Measurements from ENCODE around the gene OR52E5. TPM values are rescaled to one million over a fixed set of nuclear protein-coding genes. Genes with fewer than 3 reads are reported as not detected.

OR52E5 gene
- total and polyA plus RNA-seq, 2 of the 13 experiments (the other 11 are each of a cell fraction or from before 2014, with no cell fraction given): not detected

- intact Hi-C loops (cut with micrococcal nuclease; ENCODE audit: unreplicated experiment): no loop called here
- H3K4me2 ChIP-seq (ENCODE audit: low read depth, low read length): no peak overlapping the region
- no peak for TF ChIP-seq KDM4B (CRISPR knock-in tag; IDR thresholded peaks at IDR 0.05)
- TF ChIP-seq ZNF574 (CRISPR knock-in tag; IDR thresholded peaks at IDR 0.05): no peak
- no peak for TF ChIP-seq ZNF441 (CRISPR knock-in tag; IDR thresholded peaks at IDR 0.05; ENCODE audit: borderline replicate concordance)
- TF ChIP-seq NCOA5 (CRISPR knock-in tag; IDR thresholded peaks at IDR 0.05): no peak
- no peak for TF ChIP-seq ZMYM2 (CRISPR knock-in tag; IDR thresholded peaks at IDR 0.05)
- no peak for TF ChIP-seq ZNF329 (CRISPR knock-in tag; IDR thresholded peaks at IDR 0.05; ENCODE audit: low read depth)
- TF ChIP-seq, protein P1, sequence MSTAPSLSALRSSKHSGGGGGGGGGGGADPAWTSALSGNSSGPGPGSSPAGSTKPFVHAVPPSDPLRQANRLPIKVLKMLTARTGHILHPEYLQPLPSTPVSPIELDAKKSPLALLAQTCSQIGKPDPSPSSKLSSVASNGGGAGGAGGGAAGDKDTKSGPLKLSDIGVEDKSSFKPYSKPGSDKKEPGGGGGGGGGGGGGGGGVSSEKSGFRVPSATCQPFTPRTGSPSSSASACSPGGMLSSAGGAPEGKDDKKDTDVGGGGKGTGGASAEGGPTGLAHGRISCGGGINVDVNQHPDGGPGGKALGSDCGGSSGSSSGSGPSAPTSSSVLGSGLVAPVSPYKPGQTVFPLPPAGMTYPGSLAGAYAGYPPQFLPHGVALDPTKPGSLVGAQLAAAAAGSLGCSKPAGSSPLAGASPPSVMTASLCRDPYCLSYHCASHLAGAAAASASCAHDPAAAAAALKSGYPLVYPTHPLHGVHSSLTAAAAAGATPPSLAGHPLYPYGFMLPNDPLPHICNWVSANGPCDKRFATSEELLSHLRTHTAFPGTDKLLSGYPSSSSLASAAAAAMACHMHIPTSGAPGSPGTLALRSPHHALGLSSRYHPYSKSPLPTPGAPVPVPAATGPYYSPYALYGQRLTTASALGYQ (CRISPR knock-in tag; IDR thresholded peaks at IDR 0.05): no peak
- no peak for TF ChIP-seq ZNF556 (CRISPR knock-in tag; IDR thresholded peaks at IDR 0.05; ENCODE audit: borderline replicate concordance)
- no peak for TF ChIP-seq ZNF350 (CRISPR knock-in tag; IDR thresholded peaks at IDR 0.05; ENCODE audit: borderline replicate concordance, low read depth)
- no peak for TF ChIP-seq ZNF30 (CRISPR knock-in tag; IDR thresholded peaks at IDR 0.05)
- TF ChIP-seq, protein P2, sequence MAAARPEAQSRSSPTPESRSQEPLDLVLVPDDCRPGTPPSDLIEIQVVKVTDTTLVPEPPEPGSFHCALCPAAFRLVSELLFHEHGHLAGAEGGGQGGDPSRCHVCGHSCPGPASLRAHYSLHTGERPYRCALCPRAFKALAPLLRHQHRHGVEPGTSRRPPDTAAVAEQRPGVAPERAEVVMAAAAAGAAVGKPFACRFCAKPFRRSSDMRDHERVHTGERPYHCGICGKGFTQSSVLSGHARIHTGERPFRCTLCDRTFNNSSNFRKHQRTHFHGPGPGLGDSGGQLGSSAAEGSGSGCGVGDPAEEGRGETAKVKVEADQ (CRISPR knock-in tag; IDR thresholded peaks at IDR 0.05; ENCODE audit: borderline replicate concordance): no peak
- TF ChIP-seq, protein P3, sequence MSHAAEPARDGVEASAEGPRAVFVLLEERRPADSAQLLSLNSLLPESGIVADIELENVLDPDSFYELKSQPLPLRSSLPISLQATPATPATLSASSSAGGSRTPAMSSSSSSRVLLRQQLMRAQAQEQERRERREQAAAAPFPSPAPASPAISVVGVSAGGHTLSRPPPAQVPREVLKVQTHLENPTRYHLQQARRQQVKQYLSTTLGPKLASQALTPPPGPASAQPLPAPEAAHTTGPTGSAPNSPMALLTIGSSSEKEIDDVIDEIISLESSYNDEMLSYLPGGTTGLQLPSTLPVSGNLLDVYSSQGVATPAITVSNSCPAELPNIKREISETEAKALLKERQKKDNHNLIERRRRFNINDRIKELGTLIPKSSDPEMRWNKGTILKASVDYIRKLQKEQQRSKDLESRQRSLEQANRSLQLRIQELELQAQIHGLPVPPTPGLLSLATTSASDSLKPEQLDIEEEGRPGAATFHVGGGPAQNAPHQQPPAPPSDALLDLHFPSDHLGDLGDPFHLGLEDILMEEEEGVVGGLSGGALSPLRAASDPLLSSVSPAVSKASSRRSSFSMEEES (CRISPR knock-in tag; IDR thresholded peaks at IDR 0.05): no peak
- no peak for TF ChIP-seq ZNF709 (CRISPR knock-in tag; IDR thresholded peaks at IDR 0.05)
- no peak for TF ChIP-seq YY1 (IDR thresholded peaks at IDR 0.05; ENCODE audit: insufficient read depth, insufficient replicate concordance, low read depth, low read length)
- H3K79me2 ChIP-seq (ENCODE audit: insufficient read depth, low read length): no peaks in the 10 kb centered on the region
- H2AFZ ChIP-seq (ENCODE audit: low read length): no peak overlapping the region
- CTCF ChIA-PET (ENCODE audit: low intra/inter-chr PET ratio, low total read pairs): no interaction called here
- H3K27ac ChIP-seq (ENCODE audit: extremely low read length, insufficient read depth, low read length): no peak overlapping the region
- H3K4me3 ChIP-seq (replicated peaks in 1 of 3; ENCODE audit: insufficient read depth in 1 of 3, low read depth in 2 of 3, low read length in 3 of 3): no peak overlapping the region
- no peak overlapping the region for H3K9ac ChIP-seq (ENCODE audit: insufficient read depth, low read depth, low read length)
- no peaks in the 10 kb centered on the region for H3K9me3 ChIP-seq (ENCODE audit: low read length)
- no peak for ATAC-seq
- no peaks in the 10 kb centered on the region for H4K20me1 ChIP-seq (ENCODE audit: insufficient read depth, low read length)
- no peaks in the 10 kb centered on the region for H3K4me1 ChIP-seq (ENCODE audit: insufficient read depth, low read length)
- FAIRE-seq: no peak
- WGBS (ENCODE audit: low lambda C conversion rate): 0% methylated on average over 3 of the region's 3 CpGs
- H3K36me3 ChIP-seq (replicated peaks in 1 of 2; ENCODE audit: control insufficient read depth in 1 of 2, insufficient read depth in 2 of 2, low read length in 2 of 2): no peaks in the 10 kb centered on the region
- POLR2A ChIA-PET: no interaction called here
- no TSS peak for BruUV-seq (replicated peaks)
- in situ Hi-C loops (cut with HindIII; ENCODE audit: extremely low pct_ligation_motif_present, low pct_unique_long_range_greater_than_20kb): no loop called here
- no peaks in the 10 kb centered on the region for H3K27me3 ChIP-seq (ENCODE audit: control insufficient read depth in 1 of 2, insufficient read depth in 2 of 2, low read length in 2 of 2)
- DNase-seq (ENCODE audit: low spot score): no peak
Observed at GRCh38 chr11:5887172-5887571, 5.8 kb upstream of the OR52E5 start.

All from HepG2 (cell line).